ENCODE measurements around the gene ZNF710. TPM values are rescaled to one million over a fixed set of nuclear protein-coding genes. Genes with fewer than 3 reads are reported as not detected.

The ZNF710 gene
- total RNA-seq, 1 experiment from 2014 or later, result 40.7 TPM

GRCh38 chr15:90029024-90029423 lies 27.9 kb downstream of the ZNF710 start:
- WGBS (ENCODE audit: extremely low coverage, insufficient read length, low lambda C conversion rate), result no CpG with 5 or more reads among the region's 1 CpG
- Histone ChIP-seq H2BK120ac (ENCODE audit: low read depth, low read length, poor library complexity, severe bottlenecking) (no peak overlapping the region), H2BK20ac (ENCODE audit: low read depth, low read length, poor library complexity, severe bottlenecking) (no peak overlapping the region), H4K20me1 (ENCODE audit: control insufficient read depth, insufficient read depth, insufficient read length) (peaks cover 4% of the 10 kb centered on the region), H2AK5ac (ENCODE audit: insufficient read length, low read length) (no peak overlapping the region), H4K91ac (ENCODE audit: insufficient read length, low read depth, low read length) (no peak overlapping the region), H3K23me2 (ENCODE audit: insufficient read length, low read depth, low read length, poor library complexity, severe bottlenecking) (no peaks in the 10 kb centered on the region), H3K4me1 (ENCODE audit: insufficient read depth, low read length) (peaks cover 4% of the 10 kb centered on the region; the same call in 1 of the 2 replicates), H3K9ac (ENCODE audit: extremely low read depth, insufficient read length, low read length) (no peak overlapping the region), H2BK15ac (ENCODE audit: low read depth, low read length) (no peak overlapping the region), H3K79me1 (ENCODE audit: insufficient read depth, low read depth, low read length, poor library complexity, severe bottlenecking) (no peaks in the 10 kb centered on the region), H3K4ac (ENCODE audit: low read depth, low read length) (no peak overlapping the region), H3K79me2 (ENCODE audit: insufficient read depth, low read length) (0 out of 2 replicates have a peak, but pooled peaks cover 3% of the 10 kb centered on the region), H3K14ac (ENCODE audit: insufficient read depth, low read length) (no peak overlapping the region), H4K5ac (ENCODE audit: insufficient read length, low read depth, low read length) (no peak overlapping the region), H2BK5ac (ENCODE audit: insufficient read length, low read length) (no peak overlapping the region), H3T11ph (ENCODE audit: low read length) (no peak overlapping the region), H3K23ac (ENCODE audit: insufficient read length, low read depth, low read length) (no peak overlapping the region), H3K4me2 (ENCODE audit: insufficient read depth, insufficient read length, low read length) (no peak overlapping the region), H3K27ac (ENCODE audit: insufficient read length, low read depth, low read length) (no peak overlapping the region), H2BK12ac (ENCODE audit: insufficient read length, low read depth, low read length) (no peak overlapping the region), H2AFZ (ENCODE audit: low read length) (no peak overlapping the region), H4K8ac (replicated peaks; ENCODE audit: insufficient read length, low read depth, low read length) (no peak overlapping the region), H3K56ac (ENCODE audit: insufficient read length, low read depth, low read length) (no peak overlapping the region), H3K18ac (ENCODE audit: insufficient read length, low read depth, low read length) (no peak overlapping the region), H3K9me3 (ENCODE audit: control insufficient read depth, low read depth, low read length) (no peaks in the 10 kb centered on the region), H3K27me3 (ENCODE audit: insufficient read depth, low read length) (no peaks in the 10 kb centered on the region; the same call in 1 of the 2 replicates)
- peaks cover 30 to 31% of the 10 kb centered on the region in 2 experiments for H3K4me1 Mint-ChIP-seq
- no peak overlapping the region for H3K4me3 Mint-ChIP-seq
- H3K27me3 Mint-ChIP-seq (ENCODE audit: low read depth), result no peaks in the 10 kb centered on the region
- TF ChIP-seq CTCF (conservative IDR thresholded peaks at IDR 0.05), result no peak
- no peak for DNase-seq
- peaks cover 0 to 3% (median 2%) of the 10 kb centered on the region in 3 experiments; a peak in 3 of 7 replicates for H3K36me3 Mint-ChIP-seq (ENCODE audit: insufficient read depth in 1 of 3, low read depth in 3 of 3)
- no peaks in the 10 kb centered on the region for H3K9me3 Mint-ChIP-seq
- H3K27ac Mint-ChIP-seq, result no peak overlapping the region
